Peyer's patch (tissue), 4 donors: Measurements from ENCODE around the gene LRCH2.

Source experiments
- CTCF ChIP-seq, 6 experiments: fragments of 450-650 bp in 4 of 6; fragments of 200-600 bp in 2 of 6; sonication (generic) in 1 of 6; IDR thresholded peaks; one replicate each; pipeline ENCODE4 v1.5.1; 2017 to 2019; ENCODE audit warnings: antibody characterized with exemption in 6 of 6, mild to moderate bottlenecking in 3 of 6, moderate library complexity in 1 of 6
- POLR2A ChIP-seq, 2 donors: fragments of 450-650 bp; IDR thresholded peaks; one replicate each; pipeline ENCODE4 v1.5.1; 2017; ENCODE audit warnings: antibody characterized with exemption in 2 of 2, mild to moderate bottlenecking in 2 of 2, moderate library complexity in 2 of 2

- TF ChIP-seq POLR2A (IDR thresholded peaks at IDR 0.05) = no peak
- no peak for TF ChIP-seq CTCF (IDR thresholded peaks at IDR 0.05)
Observed at GRCh38 chrX:115177932-115178331, 56.0 kb downstream of the LRCH2 start.
